HG03575 (cell line): ENCODE measurements around the gene FBLIM1.

Experiments used
- ATAC-seq: cut with Tn5 transposase; IDR thresholded peaks from one replicate; pipeline ENCODE4 v1.9.1; 2021; ENCODE audit not compliant: unreplicated experiment, insufficient number of reproducible peaks, low FRiP score; ENCODE audit errors: extremely low read depth

FBLIM1 gene

DNA sequence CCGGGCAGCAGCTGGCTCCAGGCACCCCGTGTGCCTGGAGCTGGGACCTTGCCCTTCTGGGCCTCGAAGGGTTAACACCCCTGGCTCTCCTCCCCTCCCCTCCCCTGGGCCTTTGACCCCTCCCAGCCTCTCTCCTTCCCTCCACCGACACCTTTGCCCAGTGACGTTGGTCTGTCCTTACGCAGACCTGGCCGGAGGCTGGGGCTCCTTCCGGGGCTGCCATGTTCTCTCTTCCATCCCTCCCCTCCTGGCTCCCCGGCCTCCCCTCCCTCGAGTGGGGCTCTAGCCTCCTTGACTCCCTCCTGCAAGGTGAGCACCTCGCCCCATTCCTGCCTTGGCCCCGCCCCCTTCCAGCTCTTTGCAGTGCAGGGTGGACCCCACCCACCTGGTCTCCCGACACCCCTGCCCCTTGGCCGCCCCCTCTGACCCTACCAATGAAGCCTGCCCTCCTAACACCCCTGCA is 16.2 kb upstream of the FBLIM1 start, which contains the start of gene TMEM82:
Gene TMEM82, plus strand, starts transcription at position 161 of the 463 bp plus-strand sequence. Its CDS starts 61 bp downstream, at position 222.
- ATAC-seq, result no peak

DNA sequence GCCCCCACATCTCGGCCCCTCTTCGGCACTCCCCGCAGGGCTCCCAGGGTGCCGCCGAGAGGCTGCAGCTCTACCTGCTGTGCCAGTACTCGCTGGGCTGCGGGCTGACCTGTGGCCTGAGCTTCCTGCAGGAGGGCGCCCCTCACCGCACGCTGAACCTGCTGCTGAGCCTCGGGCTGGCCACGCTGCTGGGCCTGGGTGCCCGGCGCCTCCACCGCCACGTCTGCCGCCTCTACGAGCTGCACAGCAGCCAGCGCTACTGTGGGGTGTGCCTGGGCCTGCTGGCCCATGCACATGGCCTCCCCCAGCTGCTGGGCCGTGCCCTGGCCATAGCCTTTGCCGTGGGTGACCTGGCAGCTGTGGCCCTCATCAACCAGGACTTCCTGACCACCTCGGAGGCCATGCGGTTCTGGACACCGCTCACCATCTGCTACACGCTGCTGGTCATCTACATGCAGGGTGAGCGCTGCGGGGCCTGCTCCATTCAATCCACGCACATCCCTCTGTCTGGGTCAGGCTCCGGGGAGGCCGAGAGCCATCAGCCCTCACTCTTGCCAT is 14.4 kb upstream of the FBLIM1 start:
- ATAC-seq, result no peak

DNA sequence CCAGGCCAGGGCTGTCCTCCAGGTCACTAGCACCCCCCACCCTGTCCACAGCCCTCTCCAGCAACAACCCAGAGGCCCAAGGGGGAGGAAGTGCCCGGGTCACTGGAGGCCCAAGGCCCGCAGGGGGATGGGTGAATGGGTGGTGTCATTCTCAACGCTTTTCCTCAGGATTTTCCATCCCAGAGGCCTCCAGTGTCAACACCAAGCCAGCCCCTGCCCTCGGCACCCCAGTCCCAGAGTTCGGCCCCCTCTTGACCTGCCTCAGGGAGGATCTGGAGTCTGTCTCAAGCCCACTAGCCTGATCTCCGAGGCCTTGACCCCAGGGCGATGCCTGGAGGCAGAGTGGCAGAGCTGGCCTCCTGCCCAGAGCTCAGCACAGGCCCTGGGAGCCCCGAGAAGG is 11.2 kb upstream of the FBLIM1 start:
- ATAC-seq, result no peak

- ATAC-seq, result no peak
These were observed 10.3 kb upstream of the FBLIM1 start for GRCh38 chr1:15748264-15748663.

DNA sequence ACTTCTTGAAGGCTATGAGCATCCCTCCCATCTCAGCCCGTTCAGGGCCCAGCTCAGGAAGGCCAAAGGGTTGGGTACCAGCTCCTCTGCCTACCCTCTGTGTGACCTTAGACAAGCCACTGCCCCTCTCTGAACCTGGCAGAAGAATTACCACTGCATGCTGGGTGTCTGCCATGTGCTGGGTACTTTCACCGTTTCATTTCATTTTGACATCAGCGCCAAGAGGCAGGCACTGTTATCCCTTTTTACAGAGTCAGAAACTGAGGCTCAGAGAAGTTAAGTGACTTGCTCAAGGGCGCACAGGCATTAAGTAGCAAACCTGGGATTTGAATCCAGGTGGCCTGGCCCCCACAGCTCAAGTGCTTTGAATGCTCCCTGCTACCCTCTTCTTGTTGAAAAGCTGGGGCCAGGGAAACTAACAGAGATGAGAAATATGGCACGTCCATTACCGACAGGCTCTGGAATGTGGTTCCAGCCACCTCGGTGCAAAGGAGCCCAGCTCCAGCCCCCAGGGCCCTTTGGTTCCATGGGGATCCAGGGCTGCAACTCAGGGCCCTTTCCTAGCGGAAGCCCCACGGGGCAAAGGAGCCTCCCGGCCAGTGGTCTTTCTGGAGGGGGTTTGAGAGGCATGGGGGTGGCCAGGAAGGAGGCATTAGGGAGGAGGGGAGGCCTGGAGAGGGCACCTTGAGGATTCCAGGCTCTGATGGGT is 9.8 kb upstream of the FBLIM1 start:
- no peak for ATAC-seq

GRCh38 chr1:15749399-15750291 is 8.9 kb upstream of the FBLIM1 start:
- ATAC-seq, result no peak

DNA sequence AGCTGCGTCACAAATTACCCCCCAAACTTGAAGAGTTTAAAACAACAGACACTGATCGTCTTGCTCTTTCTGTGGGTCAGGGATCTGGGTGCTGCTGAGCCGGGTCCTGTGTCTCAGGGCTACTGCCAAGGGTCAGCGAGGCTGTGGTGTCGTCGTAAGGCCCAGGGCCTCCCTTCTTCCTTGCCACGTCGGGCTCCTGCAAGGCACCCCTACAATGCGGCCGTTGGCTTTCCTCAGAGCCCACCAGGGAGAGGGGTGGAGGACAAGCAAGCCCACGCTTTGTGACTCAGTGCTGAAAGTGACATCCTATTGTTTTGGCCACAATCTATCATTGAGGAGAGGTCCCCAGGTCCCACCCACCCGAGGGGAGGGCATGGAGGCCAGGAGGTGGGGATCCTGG is 7.7 kb upstream of the FBLIM1 start:
- ATAC-seq, result no peak

DNA sequence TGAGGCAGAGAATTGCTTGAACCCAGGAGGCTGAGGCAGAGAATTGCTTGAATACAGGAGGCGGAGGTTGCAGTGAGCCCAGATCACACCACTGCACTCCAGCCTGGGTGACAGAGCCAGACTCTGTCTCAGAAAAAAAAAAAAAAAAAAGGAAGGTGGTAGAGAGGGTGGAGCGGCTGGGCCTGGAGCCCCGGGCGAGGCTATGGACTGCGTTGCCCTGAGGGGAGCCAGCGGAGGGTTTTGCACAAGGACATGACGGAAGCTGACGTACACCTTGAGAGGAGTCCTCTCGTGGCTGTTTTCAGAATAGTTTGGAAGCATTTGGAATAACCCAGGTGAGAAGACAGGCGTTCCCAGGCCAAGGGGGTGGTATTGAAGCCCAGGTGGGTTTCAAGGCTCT is 6.9 kb upstream of the FBLIM1 start:
- ATAC-seq, result no peak

DNA sequence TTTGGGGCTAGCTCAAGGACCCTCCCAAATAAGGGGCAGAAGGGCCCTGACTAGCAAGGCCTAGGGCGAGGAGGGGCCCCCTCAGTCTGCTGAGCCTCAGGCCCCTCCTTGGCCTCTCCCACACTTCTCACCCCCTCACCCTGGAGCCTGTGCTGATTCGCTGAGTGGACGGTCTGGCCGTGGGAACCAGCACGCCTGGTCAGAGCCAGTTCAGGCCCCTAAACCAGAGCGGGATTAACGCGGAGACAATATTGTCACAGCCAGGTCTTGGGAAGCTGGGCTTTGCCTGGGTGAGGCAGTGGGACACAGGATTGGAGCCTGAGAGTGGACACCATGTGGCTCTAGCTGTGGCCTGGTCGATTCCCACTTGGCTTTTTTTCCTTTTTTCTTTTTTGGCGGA is 4.8 kb upstream of the FBLIM1 start:
- no peak for ATAC-seq

DNA sequence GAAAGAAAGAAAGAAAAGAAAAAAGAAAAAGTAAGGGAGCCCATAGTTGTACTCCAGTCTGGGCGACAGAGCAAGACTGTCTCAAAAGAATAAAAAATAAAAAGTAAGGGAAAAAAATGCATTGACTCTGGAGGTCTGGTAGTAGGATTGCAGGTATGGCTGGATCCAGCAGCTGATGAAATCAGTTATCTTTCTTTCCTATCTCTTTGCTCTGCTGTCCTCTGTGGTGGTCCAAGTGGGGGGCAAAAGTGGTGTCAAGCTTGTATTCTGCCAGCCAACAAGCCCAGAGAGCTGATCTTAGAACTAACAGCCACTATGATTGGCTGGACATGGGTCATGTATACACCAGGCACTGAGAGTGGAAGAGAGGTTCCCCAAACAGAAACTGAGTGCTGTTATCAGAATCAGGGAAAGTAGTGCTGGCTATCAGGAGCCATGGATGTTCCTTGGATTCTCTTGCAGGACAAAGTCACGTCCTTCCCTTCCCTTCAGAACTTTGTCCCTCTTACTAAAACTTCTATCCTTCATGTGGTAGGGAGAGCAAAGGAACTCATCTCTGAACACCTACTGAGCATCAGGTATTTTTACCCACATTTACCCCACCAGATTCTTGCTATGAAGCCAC is 3.5 kb upstream of the FBLIM1 start:
- ATAC-seq, result no peak

DNA sequence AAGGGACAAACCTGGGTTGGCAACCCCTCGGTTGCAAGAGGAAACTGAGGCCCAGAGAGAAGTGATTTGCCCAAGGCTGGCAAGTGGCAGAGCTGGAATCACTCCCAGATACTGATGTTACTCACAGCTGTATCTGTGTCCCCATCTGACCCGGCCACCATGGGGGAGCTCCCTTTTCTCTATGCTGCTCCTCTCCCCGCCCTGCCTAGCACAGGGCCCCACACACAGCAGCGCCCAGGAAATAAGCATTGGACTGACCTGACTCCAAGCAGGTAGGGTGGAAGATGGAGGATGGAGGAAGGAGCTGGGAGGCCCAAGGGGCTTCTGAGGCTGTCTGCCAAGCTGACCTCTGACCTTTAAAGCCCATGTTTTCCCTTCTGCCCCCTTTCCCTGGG is 3.0 kb upstream of the FBLIM1 start:
- ATAC-seq, result no peak

- ATAC-seq, result no peak
These were observed 2.2 kb upstream of the FBLIM1 start for GRCh38 chr1:15756143-15757015.

- no peak for ATAC-seq
These were observed 1.5 kb upstream of the FBLIM1 start for GRCh38 chr1:15757016-15757543.

- no peak for ATAC-seq
These were observed 836 bp upstream of the FBLIM1 start for GRCh38 chr1:15757575-15758342.

- ATAC-seq, result no peak
These were observed 512 bp downstream of the FBLIM1 start for GRCh38 chr1:15758953-15759661.

DNA sequence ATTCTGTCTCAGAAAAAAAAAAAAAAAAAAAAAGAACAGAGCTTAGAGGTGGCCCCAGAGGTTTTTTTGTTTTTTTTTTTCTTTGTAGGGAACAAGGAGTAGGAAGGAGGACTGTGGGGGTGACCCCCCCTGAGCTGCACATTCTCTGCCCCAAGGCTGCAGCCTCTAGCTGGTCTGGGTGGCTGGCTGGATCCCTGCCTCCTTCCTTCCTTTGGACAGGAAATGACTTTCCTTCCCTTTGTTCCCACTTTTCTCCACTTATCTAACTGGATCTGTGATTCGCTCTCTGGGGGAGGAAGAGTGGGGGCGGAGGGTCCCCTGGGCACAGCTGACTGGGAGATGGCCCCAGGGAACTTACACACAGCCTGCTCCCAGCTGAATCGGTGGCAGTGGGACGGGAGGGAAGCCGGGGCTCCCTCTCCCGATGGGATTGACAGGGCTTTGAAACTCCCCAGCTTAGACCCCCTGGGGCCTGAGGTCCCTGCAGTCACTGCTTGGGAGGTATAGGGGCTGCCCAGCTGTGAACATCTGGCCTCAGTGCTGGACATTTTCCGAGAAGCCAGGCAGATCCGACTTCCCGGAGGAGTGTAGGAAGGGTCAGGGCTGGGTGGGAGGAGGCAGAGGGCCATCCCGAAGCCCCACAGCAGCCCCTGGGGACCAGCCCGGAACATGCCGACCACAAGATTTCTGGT is 2.1 kb downstream of the FBLIM1 start:
- ATAC-seq, result no peak
